Cardiac septum (tissue), 1 donor: Measurements from ENCODE around the gene UCK1. TPM values are rescaled to one million over a fixed set of nuclear protein-coding genes. Genes with fewer than 3 reads are reported as not detected.
"Not testable (repeated sequence)": the region's sequence is repeated elsewhere in the genome, so short reads cannot be mapped to it uniquely, and the experiment has no call there.

Experiments used
- DNase-seq: peaks from one replicate; pipeline ENCODE4 v3.0.0-alpha.2; 2020; ENCODE audit warnings: low spot score
- intact Hi-C: fragments of 100-400 bp; cut with DNase I; formaldehyde crosslinking; loops from one replicate; pipeline ENCODE4 v1.14.0; 2022
- total RNA-seq: library from RNA; stranded (reverse); fragmentation: NEBNext Ultra II Directional; extraction: Animal tissue kit (Norgen Biotek cat#: 25700); gene quantifications from one replicate; pipeline ENCODE4 v1.2.1, GENCODE V29; 2021
- donor health status: DM: no; HTN: no; CAD: no.

UCK1 gene
- total RNA-seq, 1 donor from 2014 or later: 23.9 TPM

DNA sequence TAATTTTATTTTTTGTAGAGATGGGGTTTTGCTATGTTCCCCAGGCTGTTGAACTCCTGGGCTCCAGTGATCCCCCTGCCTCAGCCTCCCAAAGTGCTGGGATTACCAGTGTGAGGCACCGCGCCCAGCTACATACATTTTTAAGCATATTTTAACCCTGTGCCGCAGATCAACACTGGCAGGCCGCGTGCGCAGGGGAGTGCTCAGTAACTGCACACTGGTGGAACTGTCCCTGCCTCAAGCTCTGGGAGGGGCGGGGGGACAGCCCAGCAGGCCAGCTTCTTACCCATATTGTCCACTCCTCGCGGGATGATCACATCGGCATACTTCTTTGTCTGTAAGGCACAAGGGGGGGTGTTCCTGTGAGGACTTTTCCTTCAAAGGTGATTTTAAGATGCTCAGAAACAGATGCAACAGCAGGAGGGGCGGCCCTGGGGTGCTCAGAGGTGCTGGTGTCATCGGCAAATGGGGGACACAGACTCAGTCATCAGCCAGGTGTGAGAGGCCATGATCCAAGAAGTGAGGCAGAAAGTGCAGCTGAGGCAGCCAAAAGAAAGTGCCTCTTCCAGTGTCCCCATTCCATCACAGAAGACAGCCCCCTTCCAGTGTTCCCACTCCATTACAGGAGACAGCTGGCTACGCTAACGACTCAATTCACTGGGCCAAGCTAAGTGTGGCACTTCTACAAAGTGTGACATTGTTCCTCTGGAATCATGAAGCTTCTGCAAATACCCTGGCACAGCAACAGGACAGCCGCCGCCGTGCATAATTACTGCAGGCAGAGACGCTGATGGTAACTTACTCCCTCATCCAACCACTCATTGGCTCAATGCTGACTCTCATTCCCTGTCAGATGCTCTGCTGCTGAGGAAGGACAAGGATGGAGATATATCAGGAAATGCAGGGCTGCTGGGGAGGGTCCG is 5.2 kb downstream of the UCK1 start:
- intact Hi-C loops: no loop called here
- DNase-seq: no peak

DNA sequence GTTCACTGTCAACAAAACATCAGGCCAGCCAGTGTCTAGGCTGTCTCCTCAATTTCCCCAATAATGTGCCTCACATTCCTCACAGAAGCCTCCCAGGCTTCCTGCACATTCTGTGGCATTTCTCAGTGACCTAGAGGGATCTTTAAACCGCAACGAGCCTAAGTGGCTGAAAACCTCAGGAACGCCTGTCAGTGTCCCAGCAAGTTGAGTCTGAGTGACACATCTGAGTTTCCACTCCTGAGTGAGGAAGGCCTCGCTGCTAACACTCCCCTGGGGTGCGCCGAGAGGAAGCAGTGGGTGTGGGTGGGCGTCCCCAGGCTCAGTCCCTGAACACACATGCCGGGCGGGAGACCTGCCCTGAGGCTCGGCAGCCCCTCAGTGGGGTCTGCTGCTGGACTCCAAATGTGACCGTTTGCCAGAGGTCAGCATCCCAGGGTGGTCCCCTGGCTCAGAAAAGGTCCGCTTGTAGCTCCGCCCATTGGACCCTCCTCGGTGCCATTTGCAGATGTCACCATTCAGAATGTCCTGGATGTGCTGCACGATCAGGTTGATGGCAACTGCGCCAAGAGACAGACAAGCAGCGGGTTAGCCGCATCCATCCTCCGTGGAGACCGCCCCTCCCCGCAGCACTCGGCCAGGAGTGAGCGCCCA is 6.3 kb downstream of the UCK1 start:
- intact Hi-C loops: no loop called here
- DNase-seq: no peak

DNA sequence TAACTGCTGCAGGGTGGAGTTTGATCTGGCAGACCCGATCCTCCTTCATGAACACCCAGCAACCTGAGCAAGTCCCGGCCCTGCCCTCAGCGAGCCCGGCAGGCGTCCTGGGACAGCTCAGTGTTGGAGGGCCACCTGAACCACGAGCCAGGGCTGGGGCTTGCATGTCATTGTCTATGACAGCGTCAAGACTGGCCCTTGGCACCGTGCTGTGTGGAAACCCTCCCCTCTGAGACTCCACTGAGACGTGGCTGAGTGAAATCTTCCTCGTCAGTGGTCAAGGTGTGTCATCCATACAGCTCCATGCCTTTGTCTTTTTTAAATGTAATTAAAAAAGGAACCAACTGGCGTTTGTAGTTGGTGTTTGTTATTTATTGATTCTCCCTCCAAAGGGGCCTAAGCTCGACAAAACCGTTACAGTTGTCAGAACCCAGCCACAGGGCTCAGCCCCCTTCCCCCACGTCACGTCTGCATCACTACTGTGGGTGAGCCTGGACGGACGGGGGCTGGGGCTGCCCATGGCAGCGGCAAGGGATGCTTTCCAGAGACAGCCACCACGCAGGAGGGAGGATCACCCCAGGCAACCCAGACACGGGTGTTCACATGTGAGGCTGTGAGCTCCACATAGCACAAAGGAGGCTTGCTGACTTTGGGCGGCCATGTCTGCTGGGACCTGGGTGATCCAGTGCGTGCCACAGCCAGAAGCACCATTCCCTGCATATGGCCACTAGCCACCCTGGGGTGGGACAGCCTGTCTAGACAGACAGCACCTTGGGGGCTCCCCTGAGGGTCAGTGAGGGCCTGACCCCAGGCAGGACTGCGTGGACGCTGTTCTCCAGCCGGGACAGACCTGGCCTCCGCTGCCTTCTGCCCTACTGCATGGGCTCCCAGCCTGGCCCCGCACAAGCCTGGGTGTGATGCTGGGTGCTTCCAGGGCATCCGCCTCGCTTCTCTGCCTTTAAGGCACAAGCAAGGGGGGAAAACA is 7.3 kb downstream of the UCK1 start:
- DNase-seq: no peak
- intact Hi-C loops: no loop called here

DNA sequence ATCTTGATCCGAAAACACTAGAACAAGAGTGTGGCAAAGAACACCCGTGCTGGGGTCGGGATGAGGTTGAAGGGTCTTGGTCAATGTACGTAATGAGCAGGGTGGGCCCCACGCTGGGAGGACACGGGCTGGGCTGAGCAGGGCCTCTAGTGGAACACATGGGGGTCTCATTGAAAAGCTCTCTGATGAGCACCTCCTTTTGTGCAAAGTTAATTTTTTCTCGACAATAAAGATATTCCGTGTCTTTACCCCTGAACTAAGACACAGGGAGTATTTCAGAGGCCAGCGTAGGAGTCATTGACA is 8.0 kb downstream of the UCK1 start:
- intact Hi-C loops: no loop called here

DNA sequence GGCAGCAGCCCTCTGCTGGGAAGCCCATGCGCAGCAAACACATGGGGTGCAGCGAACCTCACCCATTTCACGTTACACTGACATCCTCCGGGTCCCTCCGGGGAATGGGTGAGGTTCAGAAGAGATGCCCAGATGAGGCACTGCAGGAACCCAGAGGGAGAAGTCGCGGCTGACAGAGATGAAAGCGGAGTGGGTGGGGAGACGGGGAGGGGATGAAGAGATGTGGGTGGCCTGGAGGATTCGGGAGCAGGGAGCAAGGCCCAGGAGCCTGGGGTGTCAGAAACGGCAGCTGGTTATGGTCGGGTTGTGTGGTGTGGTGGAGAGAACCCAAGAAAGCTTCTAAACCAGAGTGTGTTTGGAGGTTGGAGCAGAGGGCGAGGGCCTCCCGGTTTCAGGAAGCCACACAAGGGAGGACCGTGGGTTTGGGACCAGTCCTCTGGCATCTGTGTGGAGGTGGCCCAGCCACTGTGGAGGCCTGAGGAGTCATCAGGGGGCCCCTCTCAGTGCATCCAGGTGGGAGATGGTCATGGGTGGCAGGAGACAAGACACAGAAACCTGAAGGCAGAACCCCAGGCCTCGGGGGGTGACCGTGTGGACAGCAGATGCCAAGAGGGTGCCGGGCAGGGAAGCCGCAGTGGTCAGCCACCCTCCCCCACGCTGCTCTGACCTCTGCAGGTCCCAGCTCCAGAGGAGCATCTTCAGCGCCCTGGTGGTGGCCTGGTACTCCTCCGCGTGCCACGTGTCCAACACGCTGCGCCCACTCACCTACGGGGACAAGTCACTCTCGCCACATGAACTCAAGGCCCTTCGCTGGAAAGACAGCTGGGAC is 8.6 kb downstream of the UCK1 start:
- intact Hi-C loops: no loop called here
- no peak for DNase-seq

More for the DNA sequence above, 8.0 kb downstream of the UCK1 start:
- DNase-seq: no peak

DNA sequence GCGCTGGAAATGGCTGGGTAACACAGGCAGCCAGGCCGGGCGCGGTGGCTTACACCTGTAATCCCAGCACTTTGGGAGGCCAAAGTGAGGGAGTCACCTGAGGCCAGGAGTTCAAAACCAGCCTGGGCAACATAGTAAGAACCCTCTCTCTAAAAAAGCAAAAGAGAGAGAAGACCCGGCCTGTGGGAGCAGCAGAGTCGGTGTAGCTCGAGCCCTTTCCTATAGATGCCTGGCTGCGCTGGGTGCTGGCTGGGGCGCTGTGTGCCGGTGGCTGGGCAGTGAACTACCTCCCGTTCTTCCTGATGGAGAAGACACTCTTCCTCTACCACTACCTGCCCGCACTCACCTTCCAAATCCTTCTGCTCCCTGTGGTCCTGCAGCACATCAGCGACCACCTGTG is 9.2 kb downstream of the UCK1 start:
- intact Hi-C loops: no loop called here
- DNase-seq: no peak

DNA sequence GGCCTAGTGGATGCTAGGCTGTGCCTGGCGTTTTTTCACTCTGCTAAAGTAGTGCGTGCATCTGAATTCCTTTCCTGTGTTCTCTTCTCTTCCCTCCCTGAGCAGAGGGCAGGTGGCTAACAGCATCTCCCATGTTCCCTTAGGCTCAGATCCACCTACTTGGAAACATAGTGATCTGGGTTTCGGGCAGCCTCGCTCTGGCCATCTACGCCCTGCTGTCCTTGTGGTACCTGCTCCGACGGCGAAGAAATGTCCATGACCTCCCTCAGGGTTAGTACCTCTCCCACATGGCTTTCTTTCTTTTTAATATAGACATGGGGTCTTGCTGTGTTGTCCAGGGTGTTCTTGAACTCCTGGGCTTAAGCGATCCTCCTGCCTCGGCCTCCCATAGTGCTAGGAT is 9.9 kb downstream of the UCK1 start:
- intact Hi-C loops: no loop called here
- no peak for DNase-seq

DNA sequence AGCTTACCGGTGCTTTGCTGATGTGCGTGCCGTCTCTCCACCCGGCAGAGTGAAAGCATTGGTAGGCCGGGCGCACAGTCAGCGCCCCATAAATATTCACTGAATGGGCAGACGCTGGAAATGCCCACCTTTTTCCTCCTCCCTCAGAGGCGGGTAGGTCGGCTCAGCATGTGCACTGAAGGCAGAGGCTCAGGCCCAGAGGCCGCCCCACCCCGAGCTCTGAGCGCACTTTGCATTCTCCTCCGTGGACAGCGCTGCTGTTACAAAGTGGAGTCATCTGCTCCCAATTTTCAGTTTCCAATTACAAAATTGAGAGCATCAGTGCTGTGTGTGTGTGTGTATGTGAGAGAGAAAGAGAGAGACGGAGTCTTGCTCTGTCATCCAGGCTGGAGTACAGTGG is 10.6 kb downstream of the UCK1 start:
- intact Hi-C loops: no loop called here
- no peak for DNase-seq

DNA sequence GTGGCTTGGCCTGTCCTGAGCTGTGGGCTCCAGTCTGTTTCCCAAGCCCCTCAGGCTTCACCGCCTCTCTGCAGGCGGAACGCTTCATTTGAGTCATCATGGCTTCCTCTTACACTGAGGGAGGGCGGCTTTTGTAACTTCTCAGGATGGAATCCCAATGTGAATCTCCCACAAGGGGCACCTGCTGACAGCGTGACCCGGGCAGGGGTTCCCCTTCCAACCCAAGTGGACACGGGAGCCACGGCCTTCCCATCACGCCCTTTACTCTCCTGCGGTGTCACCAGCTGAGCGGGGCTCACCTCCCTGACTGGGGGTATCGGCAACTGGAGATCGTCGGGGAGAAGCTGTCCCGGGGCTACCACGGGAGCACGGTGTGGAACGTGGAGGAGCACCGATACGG is 12.5 kb downstream of the UCK1 start:
- intact Hi-C loops: no loop called here
- no peak for DNase-seq

DNA sequence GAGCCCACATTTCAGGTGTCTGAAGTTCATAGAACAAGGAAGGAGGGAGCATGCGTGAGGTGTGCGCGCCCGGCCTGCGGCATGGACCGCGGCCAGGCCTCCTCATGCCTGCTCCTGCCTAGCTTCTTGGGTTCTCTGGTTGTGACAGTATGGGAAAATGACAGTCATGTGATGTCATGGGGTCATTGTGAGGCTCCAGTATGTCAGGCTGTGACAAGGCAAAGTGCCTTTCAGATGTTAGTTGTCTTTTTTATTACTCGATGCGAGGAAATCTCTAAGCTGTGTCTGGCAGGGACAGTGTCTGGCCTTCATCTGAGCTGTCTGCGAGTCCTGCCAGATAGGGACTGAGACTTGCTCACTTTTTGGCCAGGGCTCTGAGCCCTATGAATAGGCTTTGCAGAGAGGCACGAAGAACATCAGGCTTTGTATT is 13.3 kb downstream of the UCK1 start:
- DNase-seq: no peak
- intact Hi-C loops: no loop called here

DNA sequence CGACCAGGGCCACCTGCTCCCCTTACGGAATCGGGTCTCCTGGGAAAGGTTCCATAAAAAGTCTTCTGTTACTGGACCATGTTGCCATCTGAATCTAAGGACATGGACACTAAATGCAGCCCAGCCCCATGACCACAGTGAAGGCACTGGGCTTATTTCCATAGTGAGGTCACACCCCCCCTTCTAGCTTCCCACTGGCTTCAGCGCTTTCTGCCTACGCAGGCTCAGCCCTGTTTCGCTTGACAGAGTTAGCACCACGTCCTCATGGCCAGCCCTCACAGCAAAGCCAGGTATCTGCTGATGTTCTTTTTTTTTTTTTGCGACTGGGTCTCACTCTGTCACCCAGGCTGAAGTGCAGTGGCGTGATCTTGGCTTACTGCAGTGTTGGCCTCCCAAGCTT is 14.1 kb downstream of the UCK1 start:
- DNase-seq: no peak
- intact Hi-C loops: no loop called here

DNA sequence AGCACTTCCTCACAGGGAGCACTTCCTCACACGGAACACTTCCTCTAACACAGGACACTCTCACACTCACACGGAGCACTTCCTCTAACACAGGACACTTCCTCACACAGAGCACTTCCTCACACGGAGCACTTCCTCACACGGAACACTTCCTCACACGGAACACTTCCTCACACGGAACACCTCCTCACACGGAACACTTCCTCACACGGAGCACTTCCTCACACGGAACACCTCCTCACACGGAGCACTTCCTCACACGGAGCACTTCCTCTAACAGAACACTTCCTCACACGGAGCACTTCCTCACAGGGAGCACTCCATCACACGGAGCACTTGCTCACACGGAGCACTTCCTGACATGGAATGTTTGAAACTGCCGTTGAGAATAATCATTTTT is 15.0 kb downstream of the UCK1 start:
- DNase-seq: no peak
- intact Hi-C loops: no loop called here

DNA sequence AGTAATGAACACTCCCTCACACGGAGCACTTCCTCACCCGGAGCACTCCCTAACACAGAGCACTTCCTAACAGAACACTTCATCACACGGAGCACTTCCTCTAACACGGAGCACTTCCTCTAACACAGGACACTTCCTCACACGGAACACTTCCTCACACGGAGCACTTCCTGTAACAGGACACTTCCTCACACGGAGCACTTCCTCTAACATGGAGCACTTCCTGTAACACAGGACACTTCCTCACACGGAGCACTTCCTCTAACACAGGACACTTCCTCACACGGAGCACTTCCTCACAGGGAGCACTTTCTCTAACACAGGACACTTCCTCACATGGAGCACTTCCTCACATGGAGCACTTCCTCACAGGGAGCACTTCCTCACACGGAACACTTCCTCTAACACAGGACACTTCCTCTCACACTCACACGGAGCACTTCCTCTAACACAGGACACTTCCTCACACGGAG is 15.5 kb downstream of the UCK1 start:
- DNase-seq, intact Hi-C loops: not testable (repeated sequence)

DNA sequence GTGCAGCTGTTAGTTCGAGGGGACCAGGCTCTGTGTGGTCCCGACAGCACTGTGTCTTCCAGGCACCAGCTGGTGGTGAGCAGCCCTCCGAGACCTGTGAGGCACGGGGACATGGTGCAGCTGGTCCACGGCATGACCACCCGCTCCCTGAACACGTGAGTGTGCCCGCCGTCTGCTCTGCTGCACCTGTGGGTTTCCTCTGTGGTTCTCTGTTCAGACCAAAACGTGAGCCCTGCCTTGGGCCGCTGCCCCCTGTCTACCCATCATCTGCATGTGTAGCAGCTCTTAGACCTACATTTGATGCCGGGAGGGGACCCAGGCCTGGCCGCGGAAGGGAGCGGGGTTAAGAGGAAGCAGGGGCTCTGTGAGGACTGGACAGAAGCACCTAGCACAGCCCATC is 17.9 kb downstream of the UCK1 start:
- no peak for DNase-seq
- intact Hi-C loops: no loop called here

DNA sequence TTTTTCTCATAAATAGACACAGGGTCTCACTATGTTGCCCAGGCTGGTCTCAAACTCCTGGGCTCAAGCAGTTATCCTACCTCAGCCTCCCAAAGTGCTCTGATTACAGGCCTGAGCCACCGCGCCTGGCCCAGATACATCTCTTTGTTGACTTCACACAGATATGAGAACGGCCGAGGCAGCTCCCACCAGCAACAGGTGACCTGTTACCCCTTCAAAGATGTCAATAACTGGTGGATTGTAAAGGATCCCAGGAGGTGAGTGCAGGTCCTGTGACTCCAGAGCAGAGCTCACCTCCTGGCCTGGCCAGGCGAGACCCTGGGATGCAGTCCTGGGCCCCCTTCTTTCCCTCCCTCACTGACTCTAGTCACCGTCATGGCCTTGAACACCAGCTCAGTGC is 19.2 kb downstream of the UCK1 start:
- intact Hi-C loops: no loop called here
- no peak for DNase-seq

DNA sequence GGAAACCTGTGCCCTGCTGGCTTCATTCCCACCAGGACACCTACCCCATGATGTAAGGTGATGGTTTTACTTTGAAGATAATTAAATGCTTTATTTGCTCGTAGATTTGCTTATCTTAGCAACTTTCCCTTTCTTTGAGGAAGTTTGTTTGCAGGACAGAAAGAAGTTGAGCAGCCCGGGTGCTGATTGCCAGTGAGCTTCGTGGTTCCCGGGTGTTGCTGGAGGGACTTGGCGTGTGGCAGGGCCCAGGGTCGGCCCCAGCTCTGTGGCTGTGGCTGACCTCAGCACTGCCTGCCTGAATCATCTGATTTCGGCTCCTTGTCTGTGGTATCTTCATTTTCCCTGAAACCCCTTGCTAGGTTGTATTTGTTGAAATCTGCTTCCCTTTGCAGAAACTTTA is 19.6 kb downstream of the UCK1 start:
- intact Hi-C loops: no loop called here

DNA sequence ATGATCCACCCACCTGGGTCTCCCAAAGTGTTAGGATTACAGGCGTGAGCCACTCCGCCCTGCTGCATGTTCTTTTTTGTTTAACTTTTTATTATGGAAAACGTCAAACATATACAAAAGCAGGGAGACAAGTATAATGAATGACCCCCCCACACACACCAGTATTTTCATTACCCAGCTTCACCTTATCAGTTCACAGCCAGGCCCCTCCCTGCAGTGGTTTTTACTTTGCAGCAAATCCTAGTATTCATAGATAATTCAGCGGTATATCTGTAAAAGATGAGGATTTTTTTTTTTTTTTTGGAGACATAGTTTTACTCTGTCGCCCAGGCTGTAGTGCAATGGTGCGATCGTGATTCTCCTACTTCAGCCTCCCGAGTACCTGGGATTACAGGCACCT is 26.1 kb downstream of the UCK1 start:
- intact Hi-C loops: no loop called here
- DNase-seq: no peak

More for the DNA sequence above, 19.6 kb downstream of the UCK1 start:
- no peak for DNase-seq

DNA sequence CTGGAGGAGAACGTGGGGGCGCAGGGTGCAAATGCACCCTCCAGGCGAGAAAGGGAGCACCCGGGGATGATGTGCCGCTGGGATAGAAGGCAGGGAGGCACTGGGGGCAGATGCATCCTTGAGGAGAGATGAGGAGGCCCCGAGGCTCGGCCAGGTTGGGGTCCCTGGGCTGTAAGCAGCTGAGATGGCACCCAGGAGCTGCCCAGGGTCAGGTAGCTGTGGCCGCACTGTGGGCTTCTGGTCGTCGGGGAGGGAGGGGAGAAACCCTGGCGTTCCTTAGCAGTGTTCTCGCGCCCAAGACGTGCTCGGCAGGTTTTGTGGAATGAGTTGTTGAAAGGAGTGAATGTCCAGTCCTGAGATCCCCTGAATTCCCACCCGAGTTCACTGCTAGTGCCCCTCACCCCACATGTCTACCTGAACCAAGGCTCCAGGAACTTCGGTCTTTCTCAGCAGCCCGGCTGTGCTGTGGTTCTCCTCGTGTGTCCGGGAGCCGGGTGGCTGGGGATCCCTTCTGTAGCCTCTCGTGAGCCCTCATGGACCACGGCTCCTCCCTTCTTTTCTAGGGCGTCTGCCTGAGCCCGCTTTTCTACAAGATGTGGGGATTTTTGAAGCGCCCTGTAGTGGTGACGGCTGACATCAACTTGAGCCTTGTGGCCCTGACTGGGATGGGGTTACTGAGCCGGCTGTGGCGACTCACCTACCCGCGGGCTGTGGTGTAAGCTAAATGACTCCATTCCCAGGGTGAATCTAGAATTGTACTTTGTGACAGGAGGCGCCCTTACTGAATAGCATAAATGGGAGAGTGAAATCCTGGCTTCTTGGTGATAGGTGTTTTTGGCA is 27.2 kb downstream of the UCK1 start:
- intact Hi-C loops: no loop called here
- DNase-seq: no peak
